ENCODE measurements around the gene GRK4.

GRK4 gene

GRCh38 chr4:3054169-3054759 lies 90.9 kb downstream of the GRK4 start:
- no peak for DNase-seq (ENCODE audit: extremely low read depth, insufficient read length)
- no peaks in the 10 kb centered on the region for H3K36me3 ChIP-seq (ENCODE audit: control insufficient read depth, insufficient read depth, low read length)
- H3K4me3 ChIP-seq (replicated peaks; ENCODE audit: low read depth, low read length) = no peak overlapping the region
- H3K27me3 ChIP-seq (replicated peaks; ENCODE audit: control insufficient read depth, insufficient read depth, low read length) = no peaks in the 10 kb centered on the region
- TF ChIP-seq CTCF (IDR thresholded peaks at IDR 0.05; ENCODE audit: insufficient read depth, low read length, poor library complexity, severe bottlenecking) = no peak

- DNase-seq (ENCODE audit: extremely low read depth, insufficient read length) = no peak
- Histone ChIP-seq H3K27me3 (replicated peaks; ENCODE audit: control insufficient read depth, insufficient read depth, low read length) (no peaks in the 10 kb centered on the region), H3K4me3 (replicated peaks; ENCODE audit: low read depth, low read length) (no peak overlapping the region), H3K36me3 (ENCODE audit: control insufficient read depth, insufficient read depth, low read length) (no peaks in the 10 kb centered on the region)
- TF ChIP-seq CTCF (IDR thresholded peaks at IDR 0.05; ENCODE audit: insufficient read depth, low read length, poor library complexity, severe bottlenecking) = no peak
Measured at GRCh38 chr4:3059943-3060342, 96.6 kb downstream of the GRK4 start.

- DNase-seq (ENCODE audit: extremely low read depth, insufficient read length) = no peak
- Histone ChIP-seq H3K27me3 (replicated peaks; ENCODE audit: control insufficient read depth, insufficient read depth, low read length) (no peaks in the 10 kb centered on the region), H3K4me3 (replicated peaks; ENCODE audit: low read depth, low read length) (no peak overlapping the region), H3K36me3 (ENCODE audit: control insufficient read depth, insufficient read depth, low read length) (no peaks in the 10 kb centered on the region)
- TF ChIP-seq CTCF (IDR thresholded peaks at IDR 0.05; ENCODE audit: insufficient read depth, low read length, poor library complexity, severe bottlenecking) = no peak
Measured at GRCh38 chr4:3060946-3061345, 97.6 kb downstream of the GRK4 start.

- no peaks in the 10 kb centered on the region for H3K27me3 ChIP-seq (replicated peaks; ENCODE audit: control insufficient read depth, insufficient read depth, low read length)
- DNase-seq (ENCODE audit: extremely low read depth, insufficient read length) = no peak
- H3K36me3 ChIP-seq (ENCODE audit: control insufficient read depth, insufficient read depth, low read length) = no peaks in the 10 kb centered on the region
- no peak overlapping the region for H3K4me3 ChIP-seq (replicated peaks; ENCODE audit: low read depth, low read length)
- no peak for TF ChIP-seq CTCF (IDR thresholded peaks at IDR 0.05; ENCODE audit: insufficient read depth, low read length, poor library complexity, severe bottlenecking)
Measured at GRCh38 chr4:3062471-3062870, 99.1 kb downstream of the GRK4 start.

- Histone ChIP-seq H3K27me3 (replicated peaks; ENCODE audit: control insufficient read depth, insufficient read depth, low read length) (no peaks in the 10 kb centered on the region), H3K4me3 (replicated peaks; ENCODE audit: low read depth, low read length) (no peak overlapping the region), H3K36me3 (ENCODE audit: control insufficient read depth, insufficient read depth, low read length) (no peaks in the 10 kb centered on the region; the same call in 1 of the 2 replicates)
- DNase-seq (ENCODE audit: extremely low read depth, insufficient read length) = no peak
- no peak for TF ChIP-seq CTCF (IDR thresholded peaks at IDR 0.05; ENCODE audit: insufficient read depth, low read length, poor library complexity, severe bottlenecking)
Measured at GRCh38 chr4:3065551-3065950, 102.2 kb downstream of the GRK4 start.
